Testis (tissue), 2 donors: ENCODE measurements around the gene VIL1.

ENCODE experiments used
- POLR2A ChIP-seq: fragments of 450-650 bp; IDR thresholded peaks from one replicate; pipeline ENCODE4 v1.6.1; 2017; ENCODE audit warnings: antibody characterized with exemption, mild to moderate bottlenecking, moderate library complexity
- TF ChIP-seq, protein P1 (sequence below), 3 experiments: fragments of 450-650 bp in 2 of 3; fragments of 200-600 bp in 1 of 3; sonication (generic) in 1 of 3; IDR thresholded peaks; one replicate each; pipeline ENCODE4 v1.5.1; 2016 to 2019; ENCODE audit warnings: antibody characterized with exemption in 3 of 3, mild to moderate bottlenecking in 2 of 3, moderate library complexity in 1 of 3

DNA sequence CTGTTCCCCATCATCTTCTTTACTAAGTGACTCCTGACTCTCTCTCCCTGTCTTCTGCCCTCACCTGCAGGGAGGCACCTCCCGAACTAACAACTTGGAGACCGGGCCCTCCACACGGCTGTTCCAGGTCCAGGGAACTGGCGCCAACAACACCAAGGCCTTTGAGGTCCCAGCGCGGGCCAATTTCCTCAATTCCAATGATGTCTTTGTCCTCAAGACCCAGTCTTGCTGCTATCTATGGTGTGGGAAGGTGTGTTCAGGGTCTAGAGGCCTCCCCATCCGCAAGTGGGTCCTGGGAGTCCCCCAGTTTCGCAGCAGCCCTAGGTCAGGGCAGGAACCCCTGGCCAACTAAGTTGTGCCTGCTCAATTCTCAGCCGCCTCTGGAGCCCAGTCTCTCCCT is 15.5 kb downstream of the VIL1 start:
- TF ChIP-seq, protein P1, sequence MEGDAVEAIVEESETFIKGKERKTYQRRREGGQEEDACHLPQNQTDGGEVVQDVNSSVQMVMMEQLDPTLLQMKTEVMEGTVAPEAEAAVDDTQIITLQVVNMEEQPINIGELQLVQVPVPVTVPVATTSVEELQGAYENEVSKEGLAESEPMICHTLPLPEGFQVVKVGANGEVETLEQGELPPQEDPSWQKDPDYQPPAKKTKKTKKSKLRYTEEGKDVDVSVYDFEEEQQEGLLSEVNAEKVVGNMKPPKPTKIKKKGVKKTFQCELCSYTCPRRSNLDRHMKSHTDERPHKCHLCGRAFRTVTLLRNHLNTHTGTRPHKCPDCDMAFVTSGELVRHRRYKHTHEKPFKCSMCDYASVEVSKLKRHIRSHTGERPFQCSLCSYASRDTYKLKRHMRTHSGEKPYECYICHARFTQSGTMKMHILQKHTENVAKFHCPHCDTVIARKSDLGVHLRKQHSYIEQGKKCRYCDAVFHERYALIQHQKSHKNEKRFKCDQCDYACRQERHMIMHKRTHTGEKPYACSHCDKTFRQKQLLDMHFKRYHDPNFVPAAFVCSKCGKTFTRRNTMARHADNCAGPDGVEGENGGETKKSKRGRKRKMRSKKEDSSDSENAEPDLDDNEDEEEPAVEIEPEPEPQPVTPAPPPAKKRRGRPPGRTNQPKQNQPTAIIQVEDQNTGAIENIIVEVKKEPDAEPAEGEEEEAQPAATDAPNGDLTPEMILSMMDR (IDR thresholded peaks at IDR 0.05), result no peak
- TF ChIP-seq POLR2A, result no peak
